Stimulated activated CD8-positive, alpha-beta memory T cell treated with anti-CD3 and anti-CD28 coated beads, Interleukin-7, amount 100 ng/mL, for 4 hours (primary cell): Measurements from ENCODE around the gene ITPRIP.
A peak's percentile ranks its signal among the peaks of the same experiment; 100 is the strongest.

ENCODE experiments used
- DNase-seq, 2 donors: peaks; one replicate each; pipeline ENCODE4 v3.0.0-alpha.2; 2020; ENCODE audit warnings: low read depth in 2 of 2

Gene ITPRIP

GRCh38 chr10:104308439-104308903 is 29.8 kb downstream of the ITPRIP start:
- no peak for DNase-seq

DNA sequence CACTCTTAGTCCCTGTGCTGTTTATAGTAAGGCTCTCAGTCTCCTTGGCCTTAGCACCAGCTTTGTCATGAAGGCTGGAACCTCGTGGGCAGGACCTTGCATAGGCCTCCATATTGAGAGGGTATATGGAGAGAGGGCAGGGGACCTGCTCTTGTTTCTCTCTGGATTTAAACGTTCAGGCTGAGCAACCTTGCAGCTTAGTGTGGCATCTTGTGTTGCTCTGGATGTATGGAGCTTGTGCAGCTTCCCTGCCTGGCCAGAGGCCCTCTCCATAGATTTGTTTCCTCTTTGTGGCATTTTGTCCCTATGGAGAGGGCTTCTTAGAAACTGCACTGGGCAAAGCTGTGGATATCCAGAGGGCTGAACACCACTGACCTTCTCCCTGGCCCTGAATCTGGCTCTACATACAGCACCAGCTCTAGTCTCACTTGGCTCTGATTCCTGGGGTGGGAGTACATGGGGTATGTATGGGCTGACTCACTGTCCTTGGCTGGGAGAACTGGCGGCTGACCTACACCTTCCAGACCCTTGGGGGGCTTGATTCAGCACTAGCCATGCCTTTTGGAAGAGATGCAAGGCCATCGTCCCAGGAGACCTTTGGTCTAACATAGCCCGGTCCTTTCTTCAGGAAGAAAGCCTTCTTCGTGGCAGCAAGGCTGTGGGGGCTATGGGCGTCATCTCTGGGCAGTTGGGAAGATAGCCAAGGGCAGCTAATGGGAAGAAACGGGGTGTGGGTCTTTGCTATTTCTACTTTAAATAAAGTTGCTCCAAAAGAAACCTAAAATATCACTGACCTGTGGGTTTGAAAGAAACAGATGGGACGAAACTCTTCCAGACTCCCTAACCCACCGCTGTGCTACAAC is 30.5 kb downstream of the ITPRIP start:
- DNase-seq: no peak

GRCh38 chr10:104306897-104307296 is 31.4 kb downstream of the ITPRIP start:
- DNase-seq: no peak

GRCh38 chr10:104304927-104305326 is 33.3 kb downstream of the ITPRIP start:
- DNase-seq: no peak

DNA sequence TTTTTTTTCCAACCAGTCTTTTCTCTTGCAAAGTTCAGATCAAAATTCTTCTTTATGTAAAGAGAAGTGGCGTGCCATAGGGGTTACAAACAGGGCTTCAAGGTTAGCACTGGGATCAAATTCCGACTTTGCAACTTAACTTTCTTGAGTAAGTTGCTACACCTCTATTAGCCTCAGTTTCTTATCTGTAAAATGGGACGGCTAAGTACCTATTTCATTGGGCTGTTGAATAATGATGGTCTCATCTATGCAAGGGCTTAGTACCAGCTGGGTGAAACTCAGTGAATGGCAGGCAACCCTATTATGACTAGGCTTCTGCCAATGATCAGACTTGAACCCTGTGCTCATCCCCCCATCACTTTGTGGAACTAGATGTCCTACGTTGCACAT is 33.9 kb downstream of the ITPRIP start:
- no peak for DNase-seq

GRCh38 chr10:104303594-104304355 is 34.5 kb downstream of the ITPRIP start:
- no peak for DNase-seq

- DNase-seq: no peak
Measured at GRCh38 chr10:104301907-104302690, 36.2 kb downstream of the ITPRIP start.

GRCh38 chr10:104300736-104301292 is 37.5 kb downstream of the ITPRIP start:
- DNase-seq: no peak

DNA sequence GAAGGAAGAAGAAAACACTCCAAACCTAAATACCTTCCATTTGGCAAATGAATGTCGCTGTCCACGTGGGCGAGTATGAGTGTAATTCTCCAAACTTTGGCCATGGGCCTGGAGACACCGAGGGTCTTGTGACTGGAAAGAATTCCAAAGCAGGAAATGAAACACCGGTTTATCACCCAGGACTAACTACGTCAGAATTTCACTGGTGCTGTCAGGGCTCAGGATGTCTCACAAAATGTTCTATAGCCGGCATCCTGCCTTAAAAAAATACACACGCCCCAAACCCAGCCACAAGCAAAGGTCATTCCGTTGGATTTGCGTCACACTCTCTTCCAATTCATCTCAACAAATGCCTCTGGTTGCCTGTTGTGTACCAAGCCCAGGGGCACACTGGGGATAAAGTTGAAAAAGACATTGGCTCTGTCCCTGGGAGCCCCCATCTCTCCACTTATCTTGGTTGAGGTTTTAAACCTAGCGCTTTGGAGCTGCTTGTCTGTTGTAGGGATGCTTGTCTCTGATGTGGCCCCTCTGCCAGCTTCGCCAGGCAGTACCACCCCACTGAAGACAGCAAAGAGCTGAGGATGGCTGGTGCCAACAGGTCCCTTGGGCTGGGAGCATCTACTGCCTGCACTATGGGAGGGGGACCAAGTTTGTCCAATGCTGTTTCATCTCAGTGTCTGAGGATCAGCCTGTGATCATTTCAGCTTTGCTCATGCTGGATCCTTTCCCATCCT is 38.1 kb downstream of the ITPRIP start:
- no peak for DNase-seq

DNA sequence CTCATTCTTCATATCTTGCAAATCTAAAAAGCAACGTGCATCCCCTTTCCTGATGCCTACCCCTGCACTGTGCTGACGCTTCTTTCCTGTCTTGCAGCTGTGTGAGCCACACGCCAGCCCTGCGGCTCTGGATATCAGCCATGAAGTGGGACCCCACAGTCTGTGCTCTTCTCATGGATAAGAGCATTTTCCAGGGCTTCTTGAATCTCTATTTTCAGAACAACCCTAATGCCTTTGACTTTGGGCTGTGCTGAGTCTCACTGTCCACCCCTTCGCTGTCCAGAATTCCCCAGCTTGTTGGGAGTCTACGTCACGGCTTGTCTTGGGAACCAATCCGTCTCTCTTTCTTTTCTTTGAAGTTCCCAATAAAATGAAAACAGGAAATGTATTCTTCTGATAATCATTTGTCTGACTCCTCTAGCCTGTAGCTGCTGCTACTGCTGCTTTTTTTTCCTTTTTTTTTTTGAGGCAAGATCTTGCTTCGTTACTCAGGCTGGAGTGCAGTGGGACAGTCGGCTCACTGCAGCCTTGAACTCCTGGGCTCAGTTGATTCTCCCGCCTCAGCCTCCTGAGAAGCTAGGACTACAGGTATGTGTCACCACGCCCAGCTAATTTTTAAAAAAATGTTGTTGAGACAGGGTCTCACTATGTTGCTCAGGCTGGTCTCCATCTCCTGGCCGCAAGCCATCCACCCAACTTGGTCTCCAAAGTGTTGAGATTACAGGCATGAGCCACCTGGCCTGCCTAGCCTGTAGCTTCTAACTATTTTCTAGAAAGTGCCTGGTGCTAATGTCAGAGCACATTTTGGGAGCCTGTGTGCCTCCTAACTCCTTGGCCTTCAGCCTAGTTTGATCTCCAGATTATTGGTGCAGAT is 39.0 kb downstream of the ITPRIP start:
- DNase-seq: no peak

- DNase-seq: no peak
Measured at GRCh38 chr10:104297697-104298660, 40.3 kb downstream of the ITPRIP start.

DNA sequence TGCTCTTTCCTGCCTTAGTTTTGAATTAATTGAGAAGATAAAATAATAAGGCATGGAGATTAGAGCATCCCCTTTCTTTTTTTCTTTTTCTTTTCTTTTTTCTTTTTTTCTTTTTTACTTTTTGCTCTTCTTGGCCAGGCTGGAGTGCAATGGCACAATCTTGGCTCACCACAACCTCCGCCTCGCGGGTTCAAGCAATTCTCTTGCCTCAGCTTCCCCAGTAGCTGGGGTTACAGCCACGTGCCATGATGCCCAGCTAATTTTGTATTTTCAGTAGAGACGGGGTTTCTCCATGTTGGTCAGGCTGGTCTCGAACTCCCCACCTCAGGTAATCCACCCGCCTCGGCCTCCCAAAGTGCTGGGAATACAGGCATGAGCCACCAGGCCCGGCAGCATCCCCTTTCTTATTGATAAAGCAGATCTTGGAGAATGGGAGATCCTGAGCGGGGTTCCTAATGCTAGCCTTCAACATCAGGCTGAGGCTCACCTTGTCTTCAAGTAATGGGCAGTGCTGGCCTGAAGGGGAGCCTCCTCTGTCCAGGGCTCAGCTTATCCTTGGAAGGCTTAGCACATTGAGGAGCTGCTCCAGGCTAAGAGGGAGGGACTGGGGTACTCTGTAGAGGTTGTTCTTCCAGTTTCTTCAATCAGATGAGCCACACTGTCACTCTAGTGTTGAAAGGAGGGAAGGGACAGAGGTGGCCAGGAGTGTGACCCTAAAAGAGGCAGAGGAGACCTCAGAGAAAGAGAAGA is 41.4 kb downstream of the ITPRIP start:
- no peak for DNase-seq

- no peak for DNase-seq
Measured at GRCh38 chr10:104293781-104294321, 44.4 kb downstream of the ITPRIP start.

DNA sequence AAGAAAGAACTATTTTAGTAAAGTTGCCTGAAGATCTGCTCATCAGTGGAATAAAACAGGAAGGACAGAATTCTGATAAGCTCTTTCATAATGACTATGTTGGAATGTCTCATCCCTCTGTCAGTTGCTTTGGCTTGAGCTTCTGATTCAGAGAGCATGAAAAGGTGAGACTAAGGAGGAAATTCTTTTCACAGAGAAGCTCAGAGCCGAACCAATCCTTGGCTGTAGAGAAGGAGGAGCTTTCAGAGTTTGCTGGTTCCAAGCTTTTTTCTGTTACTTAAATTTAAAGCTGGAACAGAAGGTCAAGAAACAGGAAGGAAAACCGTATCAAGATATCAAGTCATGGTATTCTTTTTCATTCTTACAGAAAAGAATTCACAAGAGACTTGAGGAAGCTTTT is 45.3 kb downstream of the ITPRIP start:
- DNase-seq: no peak

- peak; percentile 76 to 77 for DNase-seq
Measured at GRCh38 chr10:104291439-104291951, 46.8 kb downstream of the ITPRIP start.

DNA sequence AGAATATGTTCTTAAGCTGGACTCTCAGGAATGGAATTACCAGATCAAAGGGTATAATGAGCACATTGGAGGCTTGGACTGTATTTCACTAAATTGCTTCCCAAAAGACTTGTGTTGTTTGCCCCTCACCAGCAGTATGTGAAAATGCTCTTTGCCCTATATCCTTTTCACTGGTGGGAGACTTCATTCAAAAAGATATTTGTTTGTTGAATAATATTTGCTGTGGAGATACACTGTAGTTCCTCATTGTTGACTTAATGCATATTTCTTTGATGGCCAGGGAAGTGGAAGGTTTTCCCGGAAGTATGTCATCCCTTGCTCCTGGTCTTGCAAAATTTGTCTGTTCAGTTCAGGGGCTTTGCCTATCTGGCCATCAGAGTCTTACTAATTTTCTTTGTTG is 49.9 kb downstream of the ITPRIP start:
- no peak for DNase-seq

GRCh38 chr10:104286939-104287338 is 51.3 kb downstream of the ITPRIP start:
- DNase-seq: no peak

- no peak for DNase-seq
Measured at GRCh38 chr10:104284846-104285245, 53.4 kb downstream of the ITPRIP start.
